Stimulated activated memory B cell treated with anti-CD40 and anti-IgM and Interleukin-4, amounts not matched to agents 10 μg/mL and 1 μg/mL and 100 μg/mL, for 72 hours (primary cell): ENCODE measurements around the gene PDP2.
A peak's percentile ranks its signal among the peaks of the same experiment; 100 is the strongest.
"Not testable (repeated sequence)": the region's sequence is repeated elsewhere in the genome, so short reads cannot be mapped to it uniquely, and the experiment has no call there.

ENCODE experiments used
- ATAC-seq: fragments of 150-1000 bp; cut with Tn5 transposase; 2 replicates; pipeline ENCODE4 v1.10.0; 2021
- H3K27ac Mint-ChIP-seq: one replicate; pipeline ENCODE4 v1.8.0; 2022; ENCODE audit warnings: mild to moderate bottlenecking, mixed read lengths
- H3K27me3 Mint-ChIP-seq: one replicate; pipeline ENCODE4 v1.8.0; 2022; ENCODE audit warnings: mixed read lengths
- H3K36me3 Mint-ChIP-seq: one replicate; pipeline ENCODE4 v1.8.0; 2022; ENCODE audit warnings: mixed read lengths
- H3K4me1 Mint-ChIP-seq: one replicate; pipeline ENCODE4 v1.8.0; 2022; ENCODE audit warnings: mixed read lengths
- H3K4me3 Mint-ChIP-seq: one replicate; pipeline ENCODE4 v1.8.0; 2022; ENCODE audit warnings: mild to moderate bottlenecking, moderate library complexity, mixed read lengths
- H3K9me3 Mint-ChIP-seq: one replicate; pipeline ENCODE4 v1.8.0; 2022; ENCODE audit warnings: mixed read lengths

PDP2 gene

DNA sequence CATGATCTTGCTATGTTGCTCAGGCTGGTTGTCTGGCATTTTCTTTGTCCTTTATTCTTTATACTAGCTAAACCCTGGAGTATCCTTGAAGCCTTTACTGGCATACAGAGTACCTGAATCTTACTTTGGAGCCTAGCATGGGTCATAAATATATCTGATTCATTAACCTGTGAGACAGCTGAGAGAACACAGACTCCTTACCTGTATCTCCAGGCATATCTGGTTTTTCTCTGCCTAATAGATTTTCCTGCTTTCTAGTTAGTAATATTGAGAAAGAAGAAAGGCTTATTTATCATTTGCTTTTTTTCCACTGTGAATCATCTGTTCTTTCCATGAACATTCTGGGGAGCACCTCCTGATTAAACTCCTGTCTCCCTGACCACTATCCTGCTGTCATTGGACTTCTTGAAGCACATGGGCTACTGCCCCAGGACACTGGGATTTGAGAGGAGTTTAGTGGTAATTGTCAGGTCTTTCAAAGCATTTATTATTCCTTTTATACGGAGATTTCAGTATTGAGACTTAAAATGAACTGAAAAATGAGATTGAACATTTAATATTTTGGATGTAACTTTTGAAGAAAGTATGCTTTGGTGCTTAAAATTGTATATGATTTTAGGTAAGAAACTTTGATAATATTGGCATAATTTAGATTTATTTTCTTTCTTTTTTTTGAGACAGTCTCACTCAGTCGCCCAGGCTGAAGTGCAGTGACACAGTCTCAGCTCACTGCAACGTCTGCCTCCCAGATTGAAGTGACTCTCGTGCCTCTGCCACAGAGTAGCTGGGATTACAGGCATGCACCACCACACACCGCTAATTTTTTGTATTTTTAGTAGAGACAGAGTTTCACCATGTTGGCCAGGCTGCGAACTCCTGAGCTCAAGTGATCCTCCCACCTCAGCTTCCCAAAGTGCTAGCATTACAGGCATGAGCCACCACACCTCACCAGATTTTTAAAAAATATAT is 8.6 kb downstream of the PDP2 start:
- Mint-ChIP-seq H3K27ac (no peak overlapping the region), H3K27me3 (no peaks in the 10 kb centered on the region), H3K4me3 (no peak overlapping the region), H3K4me1 (peaks cover 11% of the 10 kb centered on the region), H3K9me3 (no peaks in the 10 kb centered on the region), H3K36me3 (peaks cover 42% of the 10 kb centered on the region)
- ATAC-seq, result no peak

DNA sequence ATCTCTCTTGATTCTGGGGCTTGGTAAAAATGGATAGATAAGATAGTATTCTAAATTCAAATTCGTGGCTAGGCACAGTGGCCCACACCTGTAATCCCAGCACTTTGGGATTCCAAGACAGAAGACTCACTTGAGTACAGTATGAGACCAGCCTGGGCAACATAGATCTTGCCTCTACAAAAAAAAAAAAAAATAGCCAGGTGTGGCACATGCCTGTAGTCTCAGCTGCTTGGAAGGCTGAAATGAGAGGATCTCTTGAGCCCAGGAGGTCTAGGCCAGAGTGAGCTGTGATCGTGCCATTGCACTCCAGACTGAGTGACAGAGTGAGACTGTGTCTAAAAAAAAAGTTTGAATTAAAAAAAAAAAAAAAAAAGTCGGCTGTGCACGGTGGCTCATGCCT is 9.3 kb downstream of the PDP2 start:
- Mint-ChIP-seq H3K27me3 (no peaks in the 10 kb centered on the region), H3K36me3 (peaks cover 36% of the 10 kb centered on the region), H3K9me3 (no peaks in the 10 kb centered on the region), H3K27ac (no peak overlapping the region), H3K4me1 (peaks cover 11% of the 10 kb centered on the region), H3K4me3 (no peak overlapping the region)
- no peak for ATAC-seq

DNA sequence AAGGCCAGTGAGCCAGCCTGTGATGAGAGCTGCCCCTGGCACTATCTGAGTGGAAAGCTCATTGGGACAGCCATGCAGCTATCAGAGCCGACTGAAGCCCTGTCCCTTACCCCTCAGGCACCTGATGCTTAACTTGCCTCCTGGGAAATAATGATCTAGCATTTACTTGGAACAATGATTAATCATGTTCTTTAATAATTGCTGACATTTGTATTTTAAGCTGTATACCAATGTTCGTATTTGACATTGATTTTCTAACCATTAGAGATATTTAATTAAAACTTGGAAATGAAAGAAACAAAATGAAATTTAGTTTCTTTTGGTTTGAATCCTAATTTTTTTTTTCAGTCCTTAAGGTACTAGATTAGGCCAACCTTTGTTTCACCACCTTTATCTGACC is 10.5 kb downstream of the PDP2 start:
- H3K36me3 Mint-ChIP-seq, result peaks cover 25% of the 10 kb centered on the region
- H3K4me3 Mint-ChIP-seq, result no peak overlapping the region
- H3K4me1 Mint-ChIP-seq, result peaks cover 17% of the 10 kb centered on the region
- no peak overlapping the region for H3K27ac Mint-ChIP-seq
- no peaks in the 10 kb centered on the region for H3K27me3 Mint-ChIP-seq
- no peak for ATAC-seq
- no peaks in the 10 kb centered on the region for H3K9me3 Mint-ChIP-seq

DNA sequence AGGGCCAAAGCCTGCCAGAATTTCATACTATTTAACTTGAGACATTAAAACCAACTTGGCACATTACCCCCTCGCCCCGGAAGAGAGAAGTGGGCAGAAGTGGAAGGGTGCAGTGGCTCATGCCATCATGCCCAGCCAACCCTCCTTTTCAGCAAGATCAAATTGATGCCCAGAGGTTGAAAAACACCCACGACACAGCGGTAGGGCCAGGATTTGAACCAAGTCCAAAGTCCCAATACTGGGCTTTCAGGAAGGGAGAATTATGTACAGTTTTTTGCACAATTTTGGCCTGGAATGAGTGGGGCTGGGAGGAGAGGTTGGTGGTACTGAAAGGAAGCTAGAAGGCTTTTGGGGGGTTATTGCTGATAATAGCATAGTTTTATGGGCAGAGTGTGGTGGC is 11.0 kb downstream of the PDP2 start:
- Mint-ChIP-seq H3K36me3 (peaks cover 22% of the 10 kb centered on the region), H3K9me3 (no peaks in the 10 kb centered on the region), H3K4me1 (peaks cover 21% of the 10 kb centered on the region), H3K27ac (no peak overlapping the region), H3K27me3 (no peaks in the 10 kb centered on the region), H3K4me3 (no peak overlapping the region)
- no peak for ATAC-seq

DNA sequence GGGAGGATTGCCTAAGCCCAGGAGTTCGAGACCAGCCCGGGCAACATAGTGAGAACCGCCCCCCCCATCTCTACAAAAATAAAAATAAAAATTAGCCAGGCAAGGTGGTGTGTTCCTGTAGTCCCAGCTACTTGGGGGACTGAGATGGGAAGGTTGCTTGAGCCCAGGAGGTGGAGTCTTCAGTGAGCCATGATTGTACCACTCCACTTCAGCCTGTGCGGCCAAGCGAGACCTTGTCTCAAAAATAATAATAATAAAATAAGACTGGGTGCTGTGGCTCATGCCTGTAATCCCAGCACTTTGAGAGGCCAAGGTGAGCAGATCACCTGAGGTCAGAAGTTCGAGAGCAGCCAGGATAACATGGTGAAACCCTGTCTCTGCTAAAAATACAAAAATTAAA is 11.5 kb downstream of the PDP2 start:
- ATAC-seq, result no peak
- H3K4me3 Mint-ChIP-seq, result no peak overlapping the region
- H3K9me3 Mint-ChIP-seq, result no peaks in the 10 kb centered on the region
- peaks cover 17% of the 10 kb centered on the region for H3K4me1 Mint-ChIP-seq
- peaks cover 17% of the 10 kb centered on the region for H3K36me3 Mint-ChIP-seq
- no peak overlapping the region for H3K27ac Mint-ChIP-seq
- no peaks in the 10 kb centered on the region for H3K27me3 Mint-ChIP-seq

DNA sequence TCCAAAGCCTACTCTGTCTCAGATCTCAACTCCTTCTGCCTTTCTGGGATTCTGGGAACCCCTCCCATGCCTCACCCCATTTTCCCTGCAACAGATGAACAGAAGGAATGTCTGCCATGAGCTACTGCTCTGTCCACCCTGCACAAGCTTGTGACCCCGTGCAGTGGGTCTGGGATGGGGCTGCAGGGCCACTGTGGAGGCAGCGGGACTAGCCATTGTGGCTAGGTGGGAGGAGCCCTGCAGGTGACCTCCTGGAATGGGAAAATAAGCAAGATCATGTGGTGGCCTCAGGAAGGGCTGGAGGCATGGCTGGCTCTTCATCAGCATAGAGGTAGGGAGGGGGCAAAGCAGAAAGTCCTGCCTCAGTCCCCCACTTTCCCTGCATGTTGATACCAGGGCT is 13.7 kb downstream of the PDP2 start:
- H3K27me3 Mint-ChIP-seq, result no peaks in the 10 kb centered on the region
- peaks cover 15% of the 10 kb centered on the region for H3K4me1 Mint-ChIP-seq
- no peak overlapping the region for H3K4me3 Mint-ChIP-seq
- H3K27ac Mint-ChIP-seq, result no peak overlapping the region
- peaks cover 5% of the 10 kb centered on the region for H3K36me3 Mint-ChIP-seq
- H3K9me3 Mint-ChIP-seq, result no peaks in the 10 kb centered on the region
- no peak for ATAC-seq

DNA sequence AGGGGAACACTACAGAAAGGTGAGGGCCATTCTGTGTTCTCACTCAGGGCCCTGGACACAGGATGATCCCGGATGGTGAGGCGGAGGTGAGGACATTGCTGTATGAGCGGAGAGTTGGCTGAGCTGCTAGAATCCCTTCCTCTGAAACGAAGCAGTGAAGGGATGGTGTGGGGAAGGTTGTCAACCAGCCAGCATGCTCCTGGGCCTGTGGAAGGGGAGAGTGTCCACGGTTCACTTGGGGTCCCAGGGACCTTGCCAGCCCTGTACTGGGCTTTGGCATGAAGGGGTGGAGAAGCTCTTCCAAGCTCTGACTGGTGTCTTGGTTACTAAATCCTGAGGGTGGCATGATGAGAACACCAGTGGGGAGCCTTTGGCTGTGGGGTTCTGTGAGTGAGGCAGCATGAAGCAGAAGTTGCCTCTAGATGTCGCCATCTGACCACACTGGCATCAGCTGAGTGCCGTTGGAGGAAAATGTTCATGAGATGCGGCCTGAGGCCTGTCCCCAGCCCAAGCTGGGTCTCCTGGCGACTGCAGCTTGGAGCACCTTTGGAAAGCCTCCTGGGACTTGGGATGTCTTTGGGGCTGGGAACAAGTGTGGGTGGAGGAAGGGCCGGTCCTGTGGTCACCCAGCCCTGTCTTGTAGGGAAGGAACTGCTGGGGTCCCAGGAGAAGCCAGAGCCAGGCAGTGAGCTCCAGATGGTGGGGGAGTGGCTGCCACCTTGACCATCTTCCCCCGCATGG is 14.8 kb downstream of the PDP2 start:
- Mint-ChIP-seq H3K27ac (no peak overlapping the region), H3K4me1 (peaks cover 15% of the 10 kb centered on the region), H3K36me3 (peaks cover 5% of the 10 kb centered on the region), H3K9me3 (no peaks in the 10 kb centered on the region), H3K27me3 (no peaks in the 10 kb centered on the region), H3K4me3 (no peak overlapping the region)
- ATAC-seq, result peak; percentile 85

DNA sequence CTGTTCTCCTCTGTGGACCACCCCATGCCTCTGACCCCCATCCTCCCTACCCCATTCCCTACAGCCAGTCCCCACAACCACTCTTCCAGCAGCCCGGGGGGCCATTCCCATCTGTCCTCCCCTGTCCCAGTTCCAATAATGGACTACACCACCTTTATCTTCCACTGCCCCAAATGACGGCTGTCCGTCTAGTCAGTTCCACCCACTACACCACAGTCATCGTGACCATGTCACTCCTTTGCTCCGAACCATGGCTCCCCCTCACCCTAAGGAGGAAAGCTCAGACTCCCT is 15.3 kb downstream of the PDP2 start:
- peaks cover 15% of the 10 kb centered on the region for H3K4me1 Mint-ChIP-seq
- H3K27ac Mint-ChIP-seq, result no peak overlapping the region

DNA sequence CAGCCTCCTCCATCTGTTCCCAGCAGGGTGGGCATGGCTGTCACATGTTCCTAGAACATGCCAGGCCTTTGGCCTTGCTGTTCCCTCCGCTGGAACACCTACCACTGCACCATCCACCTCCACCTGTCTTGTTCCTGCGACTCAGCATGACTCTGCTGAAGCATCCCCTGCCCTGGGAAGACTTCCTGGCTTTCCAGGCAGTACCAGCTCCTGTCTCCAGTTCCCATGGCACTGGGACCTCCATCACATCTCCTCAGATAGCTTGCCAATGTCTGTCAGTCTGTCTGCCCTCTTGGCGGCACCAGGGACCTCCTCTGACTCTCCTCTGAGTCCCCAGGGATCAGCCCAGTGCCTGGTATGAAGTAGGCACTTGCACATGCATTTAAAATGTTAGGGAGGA is 15.7 kb downstream of the PDP2 start:
- Mint-ChIP-seq H3K36me3 (peaks cover 5% of the 10 kb centered on the region), H3K27me3 (no peaks in the 10 kb centered on the region), H3K4me3 (no peak overlapping the region), H3K27ac (no peak overlapping the region), H3K4me1 (peaks cover 15% of the 10 kb centered on the region), H3K9me3 (no peaks in the 10 kb centered on the region)
- ATAC-seq, result no peak

More for the DNA sequence above, 15.3 kb downstream of the PDP2 start:
- Mint-ChIP-seq H3K27me3 (no peaks in the 10 kb centered on the region), H3K4me3 (no peak overlapping the region), H3K9me3 (no peaks in the 10 kb centered on the region), H3K36me3 (peaks cover 5% of the 10 kb centered on the region)
- no peak for ATAC-seq

DNA sequence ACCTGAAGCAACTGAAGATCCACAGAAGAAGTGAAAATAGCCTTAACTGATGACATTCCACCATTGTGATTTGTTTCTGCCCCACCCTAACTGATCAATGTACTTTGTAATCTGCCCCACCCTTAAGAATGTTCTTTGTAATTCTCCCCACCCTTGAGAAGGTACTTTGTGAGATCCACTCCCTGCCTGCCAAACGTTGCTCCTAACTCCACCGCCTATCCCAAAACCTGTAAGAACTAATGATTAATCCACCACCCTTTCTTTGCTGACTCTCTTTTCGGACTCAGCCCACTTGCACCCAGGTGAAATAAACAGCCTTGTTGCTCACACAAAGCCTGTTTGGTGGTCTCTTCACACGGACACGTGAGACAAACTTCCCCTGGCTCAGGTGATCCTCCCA is 16.4 kb downstream of the PDP2 start:
- H3K9me3 Mint-ChIP-seq, H3K4me3 Mint-ChIP-seq, H3K27me3 Mint-ChIP-seq, H3K36me3 Mint-ChIP-seq, ATAC-seq, H3K27ac Mint-ChIP-seq: not testable (repeated sequence)
- peaks cover 15% of the 10 kb centered on the region for H3K4me1 Mint-ChIP-seq

DNA sequence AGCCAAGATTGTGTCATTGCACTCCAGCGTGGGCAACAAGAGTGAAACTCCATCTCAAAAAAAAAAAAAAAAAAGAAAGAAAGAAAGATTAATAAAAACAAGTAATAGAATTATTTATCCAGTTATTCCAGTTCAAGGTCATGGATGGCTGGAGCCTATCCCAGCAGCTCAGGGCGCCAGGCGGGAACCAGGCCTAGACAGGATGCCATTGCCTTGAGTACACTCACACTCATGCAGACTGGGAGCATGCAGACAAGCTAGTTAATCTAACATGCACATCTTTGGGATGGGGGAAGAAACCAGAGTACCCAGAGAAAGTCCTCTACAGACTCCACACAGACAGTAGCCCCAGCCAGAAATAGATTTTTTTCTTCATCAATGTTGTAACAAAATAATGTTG is 17.9 kb downstream of the PDP2 start:
- H3K36me3 Mint-ChIP-seq, result no peaks in the 10 kb centered on the region
- H3K4me3 Mint-ChIP-seq, result no peak overlapping the region
- H3K9me3 Mint-ChIP-seq, result no peaks in the 10 kb centered on the region
- H3K4me1 Mint-ChIP-seq, result peaks cover 15% of the 10 kb centered on the region
- no peaks in the 10 kb centered on the region for H3K27me3 Mint-ChIP-seq
- no peak overlapping the region for H3K27ac Mint-ChIP-seq
- ATAC-seq, result no peak

DNA sequence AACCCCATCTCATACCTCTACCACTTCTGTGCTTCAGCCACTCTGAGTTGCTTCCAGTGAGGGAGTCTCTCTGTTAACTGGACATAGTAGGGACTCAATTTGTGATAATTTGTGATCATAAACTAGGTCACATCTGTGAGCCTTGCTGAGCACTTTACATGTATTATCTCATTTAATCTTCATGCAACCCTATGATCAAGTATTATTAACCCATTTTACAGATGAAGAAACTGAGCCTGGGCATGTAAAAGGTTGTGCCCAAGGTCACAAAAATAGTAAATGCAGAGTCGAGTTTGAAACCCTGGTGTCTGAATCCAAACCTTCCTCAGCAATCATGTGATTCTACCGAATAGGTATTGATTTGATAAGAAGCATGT is 18.6 kb downstream of the PDP2 start:
- Mint-ChIP-seq H3K27me3 (no peaks in the 10 kb centered on the region), H3K36me3 (no peaks in the 10 kb centered on the region), H3K9me3 (no peaks in the 10 kb centered on the region), H3K27ac (no peak overlapping the region), H3K4me1 (peaks cover 15% of the 10 kb centered on the region), H3K4me3 (no peak overlapping the region)
- no peak for ATAC-seq

DNA sequence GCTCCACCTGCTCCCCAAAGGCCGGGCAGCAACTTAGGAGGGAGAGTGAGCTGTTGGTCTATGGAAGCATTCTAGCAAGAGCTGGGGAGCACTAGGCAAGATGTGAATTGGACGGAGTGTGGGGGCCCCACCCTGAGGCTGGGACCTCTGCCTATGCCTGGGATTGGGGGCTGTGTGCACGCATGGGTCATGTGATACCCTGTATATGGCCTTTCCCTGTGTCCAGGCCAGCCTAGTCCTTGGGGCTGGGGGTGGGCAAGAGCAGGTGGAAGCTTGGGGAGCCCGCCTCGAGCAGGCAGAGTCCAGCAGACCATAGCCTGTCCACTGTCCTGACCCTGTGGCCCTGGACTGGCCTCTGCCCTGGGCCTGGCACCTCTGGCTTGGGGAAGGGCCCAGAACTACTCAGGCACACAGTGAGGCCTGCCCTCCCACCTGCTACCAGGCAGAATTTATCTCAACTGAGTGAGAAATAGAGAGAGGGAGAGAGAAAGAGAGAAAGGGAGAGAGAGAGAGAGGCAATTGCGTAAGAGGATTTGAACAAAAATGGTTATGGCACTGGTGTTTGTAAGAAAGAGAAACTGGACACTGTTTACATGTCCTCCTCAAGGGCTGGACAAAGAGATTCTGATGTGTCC is 19.1 kb downstream of the PDP2 start:
- Mint-ChIP-seq H3K9me3 (no peaks in the 10 kb centered on the region), H3K4me3 (no peak overlapping the region), H3K27me3 (no peaks in the 10 kb centered on the region), H3K4me1 (peaks cover 15% of the 10 kb centered on the region), H3K36me3 (no peaks in the 10 kb centered on the region), H3K27ac (no peak overlapping the region)
- no peak for ATAC-seq

DNA sequence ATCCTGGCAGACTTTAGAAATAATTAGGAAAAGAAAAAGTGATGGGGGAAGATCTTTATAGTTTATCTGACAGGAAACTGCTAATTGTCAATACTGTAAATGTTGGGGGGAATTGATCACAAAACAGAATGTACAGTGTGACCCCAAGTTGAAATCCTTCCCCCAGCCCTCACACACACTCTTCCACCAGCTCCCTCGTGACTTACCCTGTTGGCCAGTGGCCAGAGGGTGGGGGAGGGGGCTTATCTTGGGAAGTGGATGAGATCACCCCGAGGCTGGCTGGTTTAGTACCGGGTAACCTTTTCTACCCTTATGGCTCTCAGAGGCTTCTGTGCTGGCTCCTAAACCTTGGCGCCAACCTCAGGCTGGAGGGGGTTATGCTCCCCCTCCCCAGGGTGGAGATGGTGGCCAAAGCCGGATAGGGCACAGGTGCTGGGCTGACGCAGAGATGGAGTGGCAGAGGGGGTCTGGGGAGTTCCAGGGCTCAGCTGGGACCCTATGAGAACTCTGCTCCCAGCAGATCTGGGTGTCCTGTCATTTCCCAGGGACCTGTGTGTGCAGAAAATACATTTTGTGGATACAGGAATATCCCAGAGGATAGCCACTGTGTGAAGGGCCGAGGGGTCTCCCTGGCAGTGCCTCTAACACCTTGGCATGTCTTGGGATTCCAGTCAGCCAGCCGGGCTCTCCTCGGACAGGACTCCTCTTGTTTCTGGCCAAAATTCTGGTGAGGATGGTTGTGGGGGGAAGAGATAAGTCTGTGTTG is 19.8 kb downstream of the PDP2 start:
- Mint-ChIP-seq H3K4me3 (no peak overlapping the region), H3K27me3 (no peaks in the 10 kb centered on the region), H3K36me3 (no peaks in the 10 kb centered on the region), H3K4me1 (peaks cover 10% of the 10 kb centered on the region), H3K9me3 (no peaks in the 10 kb centered on the region), H3K27ac (no peak overlapping the region)
- ATAC-seq, result no peak
